ENCODE measurements around the gene HACL1.

The HACL1 gene

GRCh38 chr3:15522016-15522415, 79.4 kb downstream of the HACL1 start:
- DNase-seq: no peak

- no peak for DNase-seq
These were observed 79.8 kb downstream of the HACL1 start, which contains the start of gene COLQ for GRCh38 chr3:15521573-15521965. Gene COLQ (minus strand): TSS chr3:15521706. CDS start chr3:15521625, 81 bp downstream.

- no peak for DNase-seq
These were observed 80.4 kb downstream of the HACL1 start for GRCh38 chr3:15520804-15521572.

GRCh38 chr3:15520185-15520584, 81.2 kb downstream of the HACL1 start:
- DNase-seq: no peak

GRCh38 chr3:15519096-15519495, 82.3 kb downstream of the HACL1 start:
- DNase-seq: no peak

- DNase-seq: no peak
These were observed 86.6 kb downstream of the HACL1 start for GRCh38 chr3:15514663-15515340.

- no peak for DNase-seq
These were observed 87.3 kb downstream of the HACL1 start for GRCh38 chr3:15513810-15514662.

GRCh38 chr3:15513116-15513515, 88.3 kb downstream of the HACL1 start:
- DNase-seq: no peak

GRCh38 chr3:15512166-15512565, 89.2 kb downstream of the HACL1 start:
- DNase-seq: peak in 1 of 2 donors; percentile 9

- no peak for DNase-seq
These were observed 90.2 kb downstream of the HACL1 start for GRCh38 chr3:15511156-15511555.

Measured in hippocampal formation (tissue), 2 donors.